ENCODE results near the gene KSR1.

GRCh38 chr17:27543464-27543856 lies 87.2 kb downstream of the KSR1 start:
- no peak for TF ChIP-seq CTCF (conservative IDR thresholded peaks at IDR 0.05; ENCODE audit: low read depth in 2 of 2)
- no peak for TF ChIP-seq EZH2 (IDR thresholded peaks at IDR 0.05; ENCODE audit: low read depth, unreplicated experiment)
- TF ChIP-seq ZNF331 (CRISPR knock-in tag; IDR thresholded peaks at IDR 0.05; ENCODE audit: low read depth), result no peak
- no peak for TF ChIP-seq REST (IDR thresholded peaks at IDR 0.05; ENCODE audit: unreplicated experiment)
- TF ChIP-seq EZH2phosphoT487 (IDR thresholded peaks at IDR 0.05; ENCODE audit: unreplicated experiment), result no peak
- TF ChIP-seq POLR2AphosphoS5 (IDR thresholded peaks at IDR 0.05; ENCODE audit: low read depth), result no peak
- no peak for TF ChIP-seq CREB1 (CRISPR knock-in tag; IDR thresholded peaks at IDR 0.05; ENCODE audit: low read depth)
- TF ChIP-seq JUNB (IDR thresholded peaks at IDR 0.05; ENCODE audit: unreplicated experiment), result no peak
- TF ChIP-seq ZNF114 (CRISPR knock-in tag; IDR thresholded peaks at IDR 0.05), result no peak
